CD14-positive monocyte (primary cell): Measurements from ENCODE around the gene LILRA5. TPM values are rescaled to one million over a fixed set of nuclear protein-coding genes. Genes with fewer than 3 reads are reported as not detected.
A peak's percentile ranks its signal among the peaks of the same experiment; 100 is the strongest.
"Not testable (repeated sequence)": the region's sequence is repeated elsewhere in the genome, so short reads cannot be mapped to it uniquely, and the experiment has no call there.

Experiments
- DNase-seq, 3 donors: peaks; one replicate each; pipeline ENCODE4 v3.0.0-alpha.2; 2011 to 2022
- H2AFZ ChIP-seq: 2 replicates; pipeline ENCODE4 v1.6.0; 2012; ENCODE audit warnings: mild to moderate bottlenecking, low read depth, low read length, inconsistent platforms; ENCODE audit not compliant: insufficient read depth, poor library complexity, severe bottlenecking
- H3K27ac ChIP-seq, 2 donors: 1 replicate in 1 of 2; 2 replicates in 1 of 2; pipeline ENCODE4 v1.5.1; 2012 to 2013; ENCODE audit warnings: low read length in 2 of 2, control low read depth in 1 of 2, inconsistent platforms in 1 of 2, low read depth in 1 of 2, mild to moderate bottlenecking in 1 of 2
- H3K27me3 ChIP-seq, 2 donors: one replicate each; pipeline versions ENCODE4 v1.6.0 to v1.6.1; 2011 to 2013; ENCODE audit warnings: low read length in 2 of 2; ENCODE audit not compliant: control insufficient read depth in 2 of 2, insufficient read depth in 2 of 2
- H3K36me3 ChIP-seq, 2 donors: replicated peaks in 1 of 2; 1 replicate in 1 of 2; 2 replicates in 1 of 2; pipeline versions ENCODE4 v1.5.1 to v1.6.1; 2012 to 2013; ENCODE audit warnings: low read length in 2 of 2, control low read depth in 1 of 2, inconsistent platforms in 1 of 2, mild to moderate bottlenecking in 1 of 2; ENCODE audit not compliant: insufficient read depth in 2 of 2, control insufficient read depth in 1 of 2
- H3K4me1 ChIP-seq, 2 donors: 1 replicate in 1 of 2; 2 replicates in 1 of 2; pipeline versions ENCODE4 v1.5.1 to v1.6.1; 2012 to 2013; ENCODE audit warnings: low read length in 2 of 2, control low read depth in 1 of 2, inconsistent platforms in 1 of 2, mild to moderate bottlenecking in 1 of 2, moderate library complexity in 1 of 2; ENCODE audit not compliant: insufficient read depth in 2 of 2, control insufficient read depth in 1 of 2
- H3K4me2 ChIP-seq: replicated peaks from 2 replicates; pipeline ENCODE3; 2012; ENCODE audit warnings: low read length, moderate library complexity, mild to moderate bottlenecking; ENCODE audit not compliant: poor library complexity, severe bottlenecking; ENCODE audit errors: extremely low read depth
- H3K4me3 ChIP-seq, 3 experiments: fragments of 200-600 bp in 1 of 3; sonication (generic) in 1 of 3; replicated peaks in 1 of 3; 1 replicate in 2 of 3; 2 replicates in 1 of 3; pipeline ENCODE4 v1.5.1; 2011 to 2013; ENCODE audit warnings: low read length in 3 of 3, mild to moderate bottlenecking in 3 of 3, control low read depth in 2 of 3, low read depth in 2 of 3, inconsistent platforms in 1 of 3, moderate library complexity in 1 of 3
- H3K79me2 ChIP-seq: 2 replicates; pipeline ENCODE4 v1.6.0; 2012; ENCODE audit warnings: mild to moderate bottlenecking, control low read depth, inconsistent platforms, low read length, moderate library complexity; ENCODE audit not compliant: insufficient read depth
- H3K9ac ChIP-seq: 2 replicates; pipeline ENCODE4 v1.6.0; 2017; ENCODE audit warnings: low read length, mild to moderate bottlenecking; ENCODE audit not compliant: insufficient read depth, poor library complexity, severe bottlenecking
- H3K9me3 ChIP-seq, 2 donors: replicated peaks in 1 of 2; 1 replicate in 1 of 2; 2 replicates in 1 of 2; pipeline versions ENCODE4 v1.5.1 to v1.6.1; 2012 to 2013; ENCODE audit warnings: low read length in 2 of 2, control low read depth in 1 of 2; ENCODE audit not compliant: control insufficient read depth in 1 of 2, insufficient read depth in 1 of 2
- H4K20me1 ChIP-seq: 2 replicates; pipeline ENCODE4 v1.6.0; 2012; ENCODE audit warnings: mild to moderate bottlenecking, low read length, control low read depth, moderate library complexity; ENCODE audit not compliant: insufficient read depth
- H3K27ac Mint-ChIP-seq, 7 donors: one replicate each; pipeline ENCODE4 v1.8.0; 2020; ENCODE audit warnings: mild to moderate bottlenecking in 7 of 7, mixed read lengths in 7 of 7, moderate library complexity in 6 of 7, inconsistent platforms in 2 of 7
- H3K27me3 Mint-ChIP-seq, 3 donors: one replicate each; pipeline ENCODE4 v1.8.0; 2021 to 2022; ENCODE audit warnings: low read depth in 3 of 3, mild to moderate bottlenecking in 3 of 3, mixed read lengths in 3 of 3, moderate library complexity in 3 of 3, inconsistent platforms in 1 of 3
- H3K36me3 Mint-ChIP-seq, 2 donors: one replicate each; pipeline ENCODE4 v1.8.0; 2020; ENCODE audit warnings: mixed read lengths in 2 of 2, inconsistent platforms in 1 of 2, mild to moderate bottlenecking in 1 of 2
- H3K4me1 Mint-ChIP-seq: one replicate; pipeline ENCODE4 v1.8.0; 2020; ENCODE audit warnings: mild to moderate bottlenecking, mixed read lengths
- H3K4me3 Mint-ChIP-seq, 2 donors: one replicate each; pipeline ENCODE4 v1.8.0; 2020; ENCODE audit warnings: mild to moderate bottlenecking in 2 of 2, mixed read lengths in 2 of 2, moderate library complexity in 1 of 2
- H3K9me3 Mint-ChIP-seq, 7 donors: one replicate each; pipeline ENCODE4 v1.8.0; 2020 to 2022; ENCODE audit warnings: mixed read lengths in 7 of 7, mild to moderate bottlenecking in 6 of 7, moderate library complexity in 6 of 7, inconsistent platforms in 2 of 7
- CTCF ChIP-seq: fragments of 200-600 bp; IDR thresholded peaks from one replicate; pipeline ENCODE4 v1.8.0; 2022; ENCODE audit warnings: antibody characterized with exemption, mild to moderate bottlenecking
- WGBS: methylation state at CpG from one replicate; pipeline ENCODE4 v1.1.5; 2013; ENCODE audit warnings: missing lambda C conversion rate; ENCODE audit not compliant: insufficient coverage; 5-methylcytosine and 5-hydroxymethylcytosine counted together
- intact Hi-C, 2 donors: fragments of 100-400 bp; cut with micrococcal nuclease; formaldehyde crosslinking; loops; one replicate each; pipeline versions ENCODE4 v1.15.0 to v1.15.1; 2023
- polyA plus RNA-seq, 3 donors: library from polyadenylated mRNA; depleted of rRNA in 1 of 3; unstranded in 2 of 3; stranded (reverse) in 1 of 3; fragments of 300-500 nt in 2 of 3; fragments of >200 nt in 1 of 3; fragmentation: Illumina TruSeq in 2 of 3; gene quantifications; 1 replicate in 2 of 3; 2 replicates in 1 of 3; pipeline ENCODE4 v1.2.3, GENCODE V29; 2012 to 2021

LILRA5 gene
- polyA plus RNA-seq, 3 donors: 348 to 580 (median 516) TPM

- H3K36me3 ChIP-seq: no peaks in the 10 kb centered on the region
- 96% methylated on average over 5 of the region's 14 CpGs for WGBS
- no peaks in the 10 kb centered on the region for H4K20me1 ChIP-seq
- no peak overlapping the region for H3K4me3 ChIP-seq
- H3K79me2 ChIP-seq: no peaks in the 10 kb centered on the region
- H3K4me1 ChIP-seq: peaks cover 17 to 27% of the 10 kb centered on the region in 2 donors
- intact Hi-C loops: loop anchor here (5.0 to 10.0 kb wide), 3 partner anchors 45 to 157 kb away; partner anchors contain the start of genes LILRB2 (in 1 of the 2) and TMC4 (in 1 of the 2)
- no peaks in the 10 kb centered on the region for H3K9me3 Mint-ChIP-seq
- peaks cover 26% of the 10 kb centered on the region for H3K4me1 Mint-ChIP-seq
- H3K36me3 Mint-ChIP-seq: no peaks in the 10 kb centered on the region
- no peak overlapping the region for H3K27ac Mint-ChIP-seq
- no peak overlapping the region for H3K4me2 ChIP-seq
- H3K9ac ChIP-seq: no peak overlapping the region
- H2AFZ ChIP-seq: no peak overlapping the region
- no peaks in the 10 kb centered on the region for H3K27me3 ChIP-seq
- no peak for DNase-seq
- H3K27me3 Mint-ChIP-seq: peaks cover 0 to 5% (median 1%) of the 10 kb centered on the region in 3 donors
- no peaks in the 10 kb centered on the region for H3K9me3 ChIP-seq
- H3K27ac ChIP-seq: no peak overlapping the region
- no peak overlapping the region for H3K4me3 Mint-ChIP-seq
- TF ChIP-seq CTCF: no peak
These were observed 16.7 kb upstream of the LILRA5 start for GRCh38 chr19:54329476-54330165.

GRCh38 chr19:54328781-54329180 is 15.8 kb upstream of the LILRA5 start:
- H3K36me3 ChIP-seq, H3K4me3 Mint-ChIP-seq, H2AFZ ChIP-seq, H3K9me3 Mint-ChIP-seq, H3K4me3 ChIP-seq, H3K9ac ChIP-seq, H3K9me3 ChIP-seq, H3K36me3 Mint-ChIP-seq, H4K20me1 ChIP-seq, H3K4me2 ChIP-seq, DNase-seq, H3K27ac ChIP-seq, H3K27me3 Mint-ChIP-seq, H3K79me2 ChIP-seq, H3K27me3 ChIP-seq: not testable (repeated sequence)
- intact Hi-C loops: loop anchor here (5.0 to 10.0 kb wide), 2 partner anchors 66 to 156 kb away; partner anchors contain the start of gene TMC4 (in 1 of the 2)
- 89% methylated on average over 1 of the region's 5 CpGs for WGBS
- peaks cover 17 to 27% of the 10 kb centered on the region in 2 donors for H3K4me1 ChIP-seq
- Mint-ChIP-seq H3K27ac (peak overlapping the region in 1 of 7 donors; percentile 50), H3K4me1 (peaks cover 26% of the 10 kb centered on the region)
